HepG2 (cell line): ENCODE data around the gene LDLR. TPM values are rescaled to one million over a fixed set of nuclear protein-coding genes. Genes with fewer than 3 reads are reported as not detected.

Source experiments
- CCDC6 ChIP-seq: sonication (generic); formaldehyde crosslinking; IDR thresholded peaks from 2 replicates; pipeline ENCODE4 v1.8.1; 2022; ENCODE audit warnings: mild to moderate bottlenecking, missing genetic modification reagents, moderate library complexity
- CTCF ChIP-seq: sonication (generic); formaldehyde crosslinking; IDR thresholded peaks from 2 replicates; pipeline ENCODE4 v1.5.0; 2020; ENCODE audit warnings: mild to moderate bottlenecking, missing genetic modification reagents, moderate library complexity
- DPF2 ChIP-seq: sonication (generic); formaldehyde crosslinking; IDR thresholded peaks from 2 replicates; pipeline ENCODE4 v1.4.0; 2020; ENCODE audit warnings: mild to moderate bottlenecking, low read depth, missing genetic modification reagents, borderline replicate concordance
- FOXC1 ChIP-seq: sonication (generic); formaldehyde crosslinking; IDR thresholded peaks from 2 replicates; pipeline ENCODE4 v1.8.0; 2022; ENCODE audit warnings: mild to moderate bottlenecking, missing genetic modification reagents, borderline replicate concordance
- FOXO1 ChIP-seq: sonication (generic); formaldehyde crosslinking; IDR thresholded peaks from 2 replicates; pipeline ENCODE4 v1.4.0; 2020; ENCODE audit warnings: missing genetic modification reagents
- IKZF4 ChIP-seq: sonication (generic); formaldehyde crosslinking; IDR thresholded peaks from 2 replicates; pipeline ENCODE4 v1.5.1; 2020; ENCODE audit warnings: borderline replicate concordance, mild to moderate bottlenecking, low read depth, missing genetic modification reagents; ENCODE audit errors: not compliant biosample characterization
- ISX ChIP-seq: sonication (generic); formaldehyde crosslinking; conservative IDR thresholded peaks from 2 replicates; pipeline ENCODE4 v1.5.0; 2020; ENCODE audit warnings: missing genetic modification reagents
- JDP2 ChIP-seq: sonication (generic); formaldehyde crosslinking; IDR thresholded peaks from 2 replicates; pipeline ENCODE4 v1.8.1; 2022; ENCODE audit warnings: missing genetic modification reagents, borderline replicate concordance
- MAZ ChIP-seq, 2 experiments: sonication (generic) in 1 of 2; formaldehyde crosslinking in 1 of 2; IDR thresholded peaks; 2 replicates each; pipeline versions ENCODE4 v1.5.0 to v1.6.1; 2012 to 2020; ENCODE audit warnings: low read depth in 2 of 2, mild to moderate bottlenecking in 2 of 2, borderline replicate concordance in 1 of 2, improper control_type of control experiment in 1 of 2, low read length in 1 of 2, missing genetic modification reagents in 1 of 2, moderate library complexity in 1 of 2
- MZF1 ChIP-seq: sonication (generic); formaldehyde crosslinking; IDR thresholded peaks from 2 replicates; pipeline ENCODE4 v1.8.1; 2023; ENCODE audit warnings: mild to moderate bottlenecking, missing genetic modification reagents, borderline replicate concordance
- RFX3 ChIP-seq: IDR thresholded peaks from 2 replicates; pipeline ENCODE4 v1.6.1; 2016; ENCODE audit warnings: missing biosample characterization, missing genetic modification reagents
- SIN3B ChIP-seq: fragments of 150-350 bp; IDR thresholded peaks from 2 replicates; pipeline ENCODE4 v1.6.1; 2014; ENCODE audit warnings: low read length
- XRCC5 ChIP-seq: fragments of 200-400 bp; formaldehyde crosslinking; optimal IDR thresholded peaks from 2 replicates; pipeline ENCODE3; 2017; ENCODE audit warnings: mild to moderate bottlenecking, low read length
- YY1 ChIP-seq: IDR thresholded peaks from 2 replicates; pipeline ENCODE4 v1.6.1; 2011; ENCODE audit warnings: low read length, low read depth, moderate library complexity, mild to moderate bottlenecking; ENCODE audit not compliant: insufficient read depth, insufficient replicate concordance
- ZFAT ChIP-seq: sonication (generic); formaldehyde crosslinking; conservative IDR thresholded peaks from 2 replicates; pipeline ENCODE4 v1.8.1; 2023; ENCODE audit warnings: missing genetic modification reagents, inconsistent platforms
- ZFP1 ChIP-seq: IDR thresholded peaks from 2 replicates; pipeline ENCODE4 v1.6.1; 2016
- ZFP37 ChIP-seq: sonication (generic); formaldehyde crosslinking; IDR thresholded peaks from 2 replicates; pipeline ENCODE4 v1.4.0; 2020; ENCODE audit warnings: missing genetic modification reagents, borderline replicate concordance
- ZNF292 ChIP-seq: sonication (generic); formaldehyde crosslinking; IDR thresholded peaks from 2 replicates; pipeline ENCODE4 v1.8.1; 2022; ENCODE audit warnings: mild to moderate bottlenecking, low read depth, missing genetic modification reagents, borderline replicate concordance
- ZNF446 ChIP-seq: sonication (generic); formaldehyde crosslinking; IDR thresholded peaks from 2 replicates; pipeline ENCODE4 v1.5.0; 2020; ENCODE audit warnings: mild to moderate bottlenecking, missing genetic modification reagents
- ZNF563 ChIP-seq: sonication (generic); formaldehyde crosslinking; IDR thresholded peaks from 2 replicates; pipeline ENCODE4 v1.8.0; 2022; ENCODE audit warnings: mild to moderate bottlenecking, moderate library complexity, missing genetic modification reagents
- ZNF605 ChIP-seq: sonication (generic); formaldehyde crosslinking; IDR thresholded peaks from 2 replicates; pipeline ENCODE4 v1.8.0; 2022; ENCODE audit warnings: mild to moderate bottlenecking, missing genetic modification reagents
- ZNF792 ChIP-seq: IDR thresholded peaks from 2 replicates; pipeline ENCODE4 v1.6.1; 2016
- ZSCAN29 ChIP-seq: sonication (generic); formaldehyde crosslinking; conservative IDR thresholded peaks from 2 replicates; pipeline ENCODE4 v1.4.0; 2020; ENCODE audit warnings: mild to moderate bottlenecking, missing genetic modification reagents
- polyA plus RNA-seq, 8 experiments: library from polyadenylated mRNA; depleted of rRNA in 3 of 8; stranded (reverse) in 7 of 8; unstranded in 1 of 8; fragments of >200 nt; fragmentation: Illumina TruSeq in 4 of 8; extraction: Trizol in 4 of 8; gene quantifications; 2 replicates each; pipeline versions ENCODE4 v1.2.1 to v1.2.3, GENCODE V29; 2011 to 2016; ENCODE audit warnings: low read depth in 4 of 8, missing spikeins in 1 of 8, mixed read lengths in 1 of 8; ENCODE audit not compliant: insufficient read depth in 1 of 8
- total RNA-seq, 5 experiments: library from RNA; depleted of rRNA; stranded (reverse); fragments of >200 nt; fragmentation: Illumina TruSeq; extraction: Trizol; gene quantifications; 2 replicates each; pipeline ENCODE4 v1.2.3, GENCODE V29; 2016; ENCODE audit warnings: low read depth in 1 of 5
- TF ChIP-seq, protein P1 (sequence below): sonication (generic); formaldehyde crosslinking; IDR thresholded peaks from 2 replicates; pipeline ENCODE4 v1.4.0; 2020; ENCODE audit warnings: missing genetic modification reagents
- TF ChIP-seq, protein P2 (sequence below): sonication (generic); formaldehyde crosslinking; IDR thresholded peaks from 2 replicates; pipeline ENCODE4 v1.5.0; 2020; ENCODE audit warnings: missing genetic modification reagents
- TF ChIP-seq, protein P3 (sequence below): sonication (generic); formaldehyde crosslinking; IDR thresholded peaks from 2 replicates; pipeline ENCODE4 v1.4.0; 2020; ENCODE audit warnings: missing genetic modification reagents; ENCODE audit errors: not compliant biosample characterization

LDLR gene
- total and polyA plus RNA-seq, 2 of the 13 experiments (the other 11 are each of a cell fraction or from before 2014, with no cell fraction given) = 51.6 to 92.5 TPM

- TF ChIP-seq IKZF4 (CRISPR knock-in tag) = peak; percentile 56
- TF ChIP-seq MZF1 = no peak
- TF ChIP-seq ZNF563 (CRISPR knock-in tag) = 0 out of 2 replicates have a peak, but pooled peaks have one; percentile 64
- TF ChIP-seq ZNF605 (CRISPR knock-in tag) = 0 out of 2 replicates have a peak, but pooled peaks have one; percentile 22
- no peak for TF ChIP-seq YY1
- no peak for TF ChIP-seq JDP2 (CRISPR knock-in tag)
- TF ChIP-seq XRCC5 = no peak
- no peak for TF ChIP-seq ZNF446 (CRISPR knock-in tag)
- TF ChIP-seq DPF2 (CRISPR knock-in tag) = peak; percentile 77
- no peak for TF ChIP-seq ZFAT (CRISPR knock-in tag)
- TF ChIP-seq FOXO1 (CRISPR knock-in tag) = no peak; the same call in 1 of the 2 replicates
- peak; percentile 26; the same call in 1 of the 2 replicates for TF ChIP-seq CCDC6 (CRISPR knock-in tag)
- TF ChIP-seq RFX3 (CRISPR knock-in tag) = no peak
- TF ChIP-seq, protein P1, sequence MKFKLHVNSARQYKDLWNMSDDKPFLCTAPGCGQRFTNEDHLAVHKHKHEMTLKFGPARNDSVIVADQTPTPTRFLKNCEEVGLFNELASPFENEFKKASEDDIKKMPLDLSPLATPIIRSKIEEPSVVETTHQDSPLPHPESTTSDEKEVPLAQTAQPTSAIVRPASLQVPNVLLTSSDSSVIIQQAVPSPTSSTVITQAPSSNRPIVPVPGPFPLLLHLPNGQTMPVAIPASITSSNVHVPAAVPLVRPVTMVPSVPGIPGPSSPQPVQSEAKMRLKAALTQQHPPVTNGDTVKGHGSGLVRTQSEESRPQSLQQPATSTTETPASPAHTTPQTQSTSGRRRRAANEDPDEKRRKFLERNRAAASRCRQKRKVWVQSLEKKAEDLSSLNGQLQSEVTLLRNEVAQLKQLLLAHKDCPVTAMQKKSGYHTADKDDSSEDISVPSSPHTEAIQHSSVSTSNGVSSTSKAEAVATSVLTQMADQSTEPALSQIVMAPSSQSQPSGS (CRISPR knock-in tag) = no peak
- TF ChIP-seq CTCF (CRISPR knock-in tag) = no peak
- TF ChIP-seq MAZ (IDR thresholded peaks at IDR 0.05; ENCODE audit: borderline replicate concordance, low read depth, low read length) = peak; percentile 88
- TF ChIP-seq MAZ (CRISPR knock-in tag; IDR thresholded peaks at IDR 0.05; ENCODE audit: low read depth) = no peak
- TF ChIP-seq SIN3B = no peak
- no peak for TF ChIP-seq ZNF792 (CRISPR knock-in tag)
- TF ChIP-seq FOXC1 = no peak
- TF ChIP-seq ZFP37 = 0 out of 2 replicates have a peak, but pooled peaks have one; percentile 1
- TF ChIP-seq ZSCAN29 (CRISPR knock-in tag) = peak; percentile 78; the same call in 1 of the 2 replicates
- TF ChIP-seq, protein P2, sequence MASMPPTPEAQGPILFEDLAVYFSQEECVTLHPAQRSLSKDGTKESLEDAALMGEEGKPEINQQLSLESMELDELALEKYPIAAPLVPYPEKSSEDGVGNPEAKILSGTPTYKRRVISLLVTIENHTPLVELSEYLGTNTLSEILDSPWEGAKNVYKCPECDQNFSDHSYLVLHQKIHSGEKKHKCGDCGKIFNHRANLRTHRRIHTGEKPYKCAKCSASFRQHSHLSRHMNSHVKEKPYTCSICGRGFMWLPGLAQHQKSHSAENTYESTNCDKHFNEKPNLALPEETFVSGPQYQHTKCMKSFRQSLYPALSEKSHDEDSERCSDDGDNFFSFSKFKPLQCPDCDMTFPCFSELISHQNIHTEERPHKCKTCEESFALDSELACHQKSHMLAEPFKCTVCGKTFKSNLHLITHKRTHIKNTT (CRISPR knock-in tag) = no peak
- TF ChIP-seq ZFP1 (CRISPR knock-in tag) = no peak
- TF ChIP-seq ISX (CRISPR knock-in tag) = no peak
- TF ChIP-seq, protein P3, sequence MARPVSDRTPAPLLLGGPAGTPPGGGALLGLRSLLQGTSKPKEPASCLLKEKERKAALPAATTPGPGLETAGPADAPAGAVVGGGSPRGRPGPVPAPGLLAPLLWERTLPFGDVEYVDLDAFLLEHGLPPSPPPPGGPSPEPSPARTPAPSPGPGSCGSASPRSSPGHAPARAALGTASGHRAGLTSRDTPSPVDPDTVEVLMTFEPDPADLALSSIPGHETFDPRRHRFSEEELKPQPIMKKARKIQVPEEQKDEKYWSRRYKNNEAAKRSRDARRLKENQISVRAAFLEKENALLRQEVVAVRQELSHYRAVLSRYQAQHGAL (CRISPR knock-in tag) = no peak
- peak; percentile 40; the same call in 1 of the 2 replicates for TF ChIP-seq ZNF292 (CRISPR knock-in tag)
Measured at GRCh38 chr19:11142528-11143171, 53.4 kb downstream of the LDLR start (continued).
